Caco-2 (cell line): ENCODE results near the gene ACSL5. TPM values are rescaled to one million over a fixed set of nuclear protein-coding genes. Genes with fewer than 3 reads are reported as not detected.
"Not testable (repeated sequence)": the region's sequence is repeated elsewhere in the genome, so short reads cannot be mapped to it uniquely, and the experiment has no call there.

Experiments used
- BruUV-seq: library from RNA; stranded (reverse); fragments of 400-500 nt; replicated peaks from 2 replicates; lab custom pipeline; 2021; lab: Mats Ljungman, UMichigan
- CTCF ChIA-PET: fragments of 300-600 bp; sonication (Branson Sonifier 250); formaldehyde crosslinking; loops from one replicate; lab custom pipeline; 2022; ENCODE audit warnings: antibody characterized with exemption; lab: Charles Lee
- POLR2A ChIA-PET: fragments of 300-600 bp; sonication (Branson Sonifier 250); formaldehyde crosslinking; loops from one replicate; lab custom pipeline; 2022; ENCODE audit warnings: antibody characterized with exemption; lab: Charles Lee
- DNase-seq, 2 experiments: peaks; one replicate each; pipeline versions ENCODE4 v3.0.0 to v3.0.0-alpha.2; 2020 to 2022
- H3K27me3 ChIP-seq: replicated peaks from 2 replicates; pipeline ENCODE4 v1.6.0; 2011; ENCODE audit warnings: low read length; ENCODE audit not compliant: control insufficient read depth, insufficient read depth
- H3K36me3 ChIP-seq: 2 replicates; pipeline ENCODE4 v1.5.1; 2011; ENCODE audit warnings: low read length; ENCODE audit not compliant: control insufficient read depth, insufficient read depth
- H3K4me1 ChIP-seq: fragments of 250-450 bp; sonication (Bioruptor Pico); 2 replicates; pipeline ENCODE4 v1.5.1; 2020; ENCODE audit warnings: mild to moderate bottlenecking
- H3K4me3 ChIP-seq: 2 replicates; pipeline ENCODE4 v1.5.1; 2011; ENCODE audit warnings: low read depth, mild to moderate bottlenecking, control low read depth, low read length
- H3K9me3 ChIP-seq: fragments of 250-450 bp; sonication (Bioruptor Pico); 2 replicates; pipeline ENCODE4 v1.5.1; 2020; ENCODE audit warnings: mild to moderate bottlenecking, moderate library complexity
- H3K27ac Mint-ChIP-seq: one replicate; pipeline ENCODE4 v1.8.0; 2022; ENCODE audit warnings: mixed read lengths; ENCODE audit not compliant: unreplicated experiment
- H3K27me3 Mint-ChIP-seq: one replicate; pipeline ENCODE4 v1.8.0; 2022; ENCODE audit warnings: mixed read lengths; ENCODE audit not compliant: insufficient read depth, unreplicated experiment
- H3K36me3 Mint-ChIP-seq: one replicate; pipeline ENCODE4 v1.8.0; 2022; ENCODE audit warnings: mild to moderate bottlenecking, mixed read lengths; ENCODE audit not compliant: insufficient read depth, unreplicated experiment
- H3K4me1 Mint-ChIP-seq: one replicate; pipeline ENCODE4 v1.8.0; 2022; ENCODE audit warnings: low read depth, mixed read lengths; ENCODE audit not compliant: unreplicated experiment
- H3K4me3 Mint-ChIP-seq: one replicate; pipeline ENCODE4 v1.8.0; 2022; ENCODE audit warnings: mild to moderate bottlenecking, moderate library complexity, mixed read lengths; ENCODE audit not compliant: unreplicated experiment
- H3K9me3 Mint-ChIP-seq: one replicate; pipeline ENCODE4 v1.8.0; 2022; ENCODE audit warnings: mixed read lengths; ENCODE audit not compliant: unreplicated experiment
- CTCF ChIP-seq, 2 experiments: fragments of 200-600 bp in 1 of 2; IDR thresholded peaks; 1 replicate in 1 of 2; 2 replicates in 1 of 2; pipeline versions ENCODE4 v1.5.1 to v1.8.0; 2011 to 2022; ENCODE audit warnings: antibody characterized with exemption in 1 of 2, control low read depth in 1 of 2, inconsistent platforms in 1 of 2, low read depth in 1 of 2, low read length in 1 of 2, mild to moderate bottlenecking in 1 of 2, moderate library complexity in 1 of 2; ENCODE audit not compliant: insufficient read depth in 1 of 2, severe bottlenecking in 1 of 2, unreplicated experiment in 1 of 2
- intact Hi-C: fragments of 100-400 bp; cut with micrococcal nuclease; formaldehyde crosslinking; loops from one replicate; pipeline ENCODE4 v1.10.0; 2022; ENCODE audit not compliant: unreplicated experiment
- total RNA-seq: library from RNA; stranded (reverse); gene quantifications from 2 replicates; pipeline ENCODE4 v1.2.3, GENCODE V29; 2022

Gene ACSL5
- total RNA-seq, 1 experiment from 2014 or later = 46.6 TPM

GRCh38 chr10:112367516-112367915 lies 6.4 kb upstream of the ACSL5 start:
- no TSS peak for BruUV-seq
- H3K4me1 Mint-ChIP-seq = peaks cover 18% of the 10 kb centered on the region
- H3K27me3 Mint-ChIP-seq = no peaks in the 10 kb centered on the region
- CTCF ChIA-PET = no interaction called here
- Histone ChIP-seq H3K4me1 (peaks cover 39% of the 10 kb centered on the region), H3K9me3 (0 out of 2 replicates have a peak, but pooled peaks cover 4% of the 10 kb centered on the region), H3K27me3 (no peaks in the 10 kb centered on the region), H3K36me3 (no peaks in the 10 kb centered on the region), H3K4me3 (no peak overlapping the region)
- peak in 1 of 2 experiments; percentile 4 for DNase-seq
- POLR2A ChIA-PET = no interaction called here
- no peak overlapping the region for H3K4me3 Mint-ChIP-seq
- intact Hi-C loops = no loop called here
- H3K27ac Mint-ChIP-seq = no peak overlapping the region
- TF ChIP-seq CTCF (IDR thresholded peaks at IDR 0.05; ENCODE audit: insufficient read depth in 1 of 2, low read depth in 1 of 2, low read length in 1 of 2, severe bottlenecking in 1 of 2, unreplicated experiment in 1 of 2) = no peak
- no peaks in the 10 kb centered on the region for H3K9me3 Mint-ChIP-seq
- H3K36me3 Mint-ChIP-seq = peaks cover 5% of the 10 kb centered on the region

- TF ChIP-seq CTCF (IDR thresholded peaks at IDR 0.05; ENCODE audit: insufficient read depth in 1 of 2, low read depth in 1 of 2, low read length in 1 of 2, severe bottlenecking in 1 of 2, unreplicated experiment in 1 of 2) = no peak
- peak in 1 of 2 experiments; percentile 11 for DNase-seq
- Mint-ChIP-seq H3K27me3 (no peaks in the 10 kb centered on the region), H3K4me1 (peaks cover 30% of the 10 kb centered on the region), H3K27ac (no peak overlapping the region), H3K36me3 (peaks cover 16% of the 10 kb centered on the region), H3K4me3 (no peak overlapping the region), H3K9me3 (no peaks in the 10 kb centered on the region)
- Histone ChIP-seq H3K9me3 (0 out of 2 replicates have a peak, but pooled peaks cover 4% of the 10 kb centered on the region), H3K4me3 (no peak overlapping the region), H3K27me3 (no peaks in the 10 kb centered on the region), H3K36me3 (no peaks in the 10 kb centered on the region), H3K4me1 (peaks cover 37% of the 10 kb centered on the region)
- intact Hi-C loops = loop anchor here (5.0 kb wide), 1 partner anchor 53 kb away; no protein-coding TSS in a partner anchor
- ChIA-PET POLR2A (no interaction called here), CTCF (no interaction called here)
- no TSS peak for BruUV-seq
Measured at GRCh38 chr10:112369495-112370423, 4.2 kb upstream of the ACSL5 start.

GRCh38 chr10:112370424-112370819 lies 3.5 kb upstream of the ACSL5 start:
- CTCF ChIA-PET = no interaction called here
- H3K4me3 ChIP-seq = no peak overlapping the region
- Mint-ChIP-seq H3K27ac (no peak overlapping the region), H3K9me3 (no peaks in the 10 kb centered on the region), H3K4me1 (peaks cover 30% of the 10 kb centered on the region), H3K27me3 (no peaks in the 10 kb centered on the region), H3K4me3 (no peak overlapping the region), H3K36me3 (peaks cover 16% of the 10 kb centered on the region)
- 0 out of 2 replicates have a peak, but pooled peaks cover 4% of the 10 kb centered on the region for H3K9me3 ChIP-seq
- H3K4me1 ChIP-seq = peaks cover 37% of the 10 kb centered on the region
- intact Hi-C loops = loop anchor here (5.0 kb wide), 1 partner anchor 52 kb away; no protein-coding TSS in a partner anchor
- H3K27me3 ChIP-seq = no peaks in the 10 kb centered on the region
- no peak for TF ChIP-seq CTCF (IDR thresholded peaks at IDR 0.05; ENCODE audit: insufficient read depth in 1 of 2, low read depth in 1 of 2, low read length in 1 of 2, severe bottlenecking in 1 of 2, unreplicated experiment in 1 of 2)
- POLR2A ChIA-PET = no interaction called here
- BruUV-seq = no TSS peak
- H3K36me3 ChIP-seq = no peaks in the 10 kb centered on the region
- peak in 1 of 2 experiments; percentile 21 for DNase-seq

GRCh38 chr10:112371326-112371725 lies 2.6 kb upstream of the ACSL5 start:
- BruUV-seq, H3K4me3 Mint-ChIP-seq, H3K4me3 ChIP-seq, H3K27me3 Mint-ChIP-seq, H3K9me3 Mint-ChIP-seq, H3K36me3 ChIP-seq, H3K27me3 ChIP-seq, H3K9me3 ChIP-seq, CTCF ChIA-PET: not testable (repeated sequence)
- H3K27ac Mint-ChIP-seq = peak overlapping the region; percentile 45
- peak in 1 of 2 experiments; percentile 15 for DNase-seq
- POLR2A ChIA-PET = interaction anchor here (0.6 kb wide), 1 partner anchor 43 kb away, joined by 10 read pairs; no protein-coding TSS in a partner anchor
- peaks cover 41% of the 10 kb centered on the region for H3K4me1 ChIP-seq
- peaks cover 16% of the 10 kb centered on the region for H3K36me3 Mint-ChIP-seq
- H3K4me1 Mint-ChIP-seq = peaks cover 36% of the 10 kb centered on the region
- intact Hi-C loops = loop anchor here (5.0 kb wide), 1 partner anchor 51 kb away; no protein-coding TSS in a partner anchor
